ENCODE measurements around the gene PPP1R12C.

PPP1R12C gene

DNA sequence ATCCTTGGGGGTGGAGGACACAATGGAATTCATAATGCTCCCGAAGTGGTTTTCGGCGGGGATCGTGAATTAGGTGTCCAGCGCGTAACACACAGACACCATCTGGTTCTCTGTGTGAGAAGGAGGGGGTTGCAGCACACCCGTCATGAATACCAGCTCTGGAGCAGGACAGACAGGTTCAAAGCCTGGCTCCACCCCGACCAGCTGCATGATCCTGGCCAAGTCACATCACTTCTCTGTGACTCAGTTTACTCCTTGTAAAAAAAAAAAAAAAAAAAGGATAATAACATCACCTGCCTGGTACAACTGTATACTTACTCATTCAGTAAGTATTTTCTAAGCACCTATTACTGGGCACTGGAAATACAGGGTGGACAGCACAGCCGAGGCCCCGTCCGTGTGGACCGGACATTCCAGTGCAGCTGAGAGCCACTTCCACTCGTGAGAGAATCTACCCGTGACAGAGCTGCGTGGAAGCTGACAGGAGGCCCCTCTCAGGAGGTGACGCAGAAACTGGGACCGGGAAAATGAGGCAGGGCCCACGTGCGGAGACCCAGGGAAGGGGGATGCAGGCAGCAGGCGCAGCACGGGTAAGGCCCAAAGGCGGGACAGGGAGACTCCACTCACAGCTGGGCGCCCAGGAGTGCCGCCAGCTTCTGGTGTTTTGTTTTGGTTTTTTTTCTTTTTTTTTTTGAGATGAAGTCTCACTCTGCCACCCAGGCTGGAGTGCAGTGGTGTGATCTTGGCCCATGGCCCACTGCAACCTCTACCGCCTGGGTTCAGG is 66.5 kb downstream of the PPP1R12C start:
- Histone ChIP-seq H3K9ac (ENCODE audit: low read length) (no peak overlapping the region), H3K4me3 (ENCODE audit: low read length) (no peak overlapping the region), H3K27me3 (ENCODE audit: control insufficient read depth, insufficient read depth, low read length) (no peaks in the 10 kb centered on the region), H3K9me3 (ENCODE audit: control insufficient read depth, low read length) (no peaks in the 10 kb centered on the region), H3K36me3 (ENCODE audit: control insufficient read depth, insufficient read depth, low read length) (peaks cover 12% of the 10 kb centered on the region), H3K4me1 (ENCODE audit: control insufficient read depth, insufficient read depth, low read length) (no peaks in the 10 kb centered on the region)

DNA sequence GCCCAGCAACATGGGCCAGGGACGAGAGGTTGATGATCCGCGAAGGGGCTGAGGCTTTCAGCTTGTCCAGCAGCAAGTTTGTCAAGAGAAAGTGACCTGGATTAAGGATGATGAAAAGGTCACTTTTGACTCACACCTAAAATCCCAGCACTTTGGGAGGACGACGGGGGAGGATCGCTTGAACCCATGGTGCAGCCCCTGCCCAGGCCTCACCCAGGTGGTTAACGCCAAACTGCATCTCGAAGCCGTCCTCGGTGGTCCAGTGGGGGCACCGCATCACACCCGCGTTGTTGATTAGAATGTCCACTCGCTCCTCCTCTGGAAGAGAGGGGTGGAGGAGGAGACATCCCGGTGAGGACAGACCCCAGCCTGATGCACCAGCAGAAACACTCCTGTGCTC is 69.0 kb downstream of the PPP1R12C start:
- Histone ChIP-seq H3K9me3 (ENCODE audit: control insufficient read depth, low read length) (no peaks in the 10 kb centered on the region), H3K4me1 (ENCODE audit: control insufficient read depth, insufficient read depth, low read length) (no peaks in the 10 kb centered on the region), H3K36me3 (ENCODE audit: control insufficient read depth, insufficient read depth, low read length) (peaks cover 20% of the 10 kb centered on the region), H3K27me3 (ENCODE audit: control insufficient read depth, insufficient read depth, low read length) (no peaks in the 10 kb centered on the region), H3K9ac (ENCODE audit: low read length) (no peak overlapping the region), H3K4me3 (ENCODE audit: low read length) (no peak overlapping the region)

DNA sequence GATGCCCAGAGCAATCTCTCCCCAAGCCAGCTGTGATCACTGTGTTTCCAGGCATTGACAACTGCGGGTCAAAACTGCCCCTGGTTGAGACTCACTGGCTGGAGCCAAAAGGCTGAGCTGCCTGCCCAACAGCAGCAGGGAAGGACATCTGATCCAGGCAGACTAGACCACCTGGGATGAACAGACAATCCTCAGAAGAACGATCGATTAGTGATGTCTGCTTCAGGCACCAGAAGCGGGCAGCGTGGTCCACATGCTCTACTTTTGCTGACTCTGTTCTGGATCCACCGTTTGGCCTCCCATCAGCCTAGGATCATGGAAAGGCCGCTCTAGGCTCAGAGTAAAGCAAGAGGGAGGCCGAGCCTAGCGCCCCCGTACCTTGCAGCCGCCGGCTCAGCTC is 69.5 kb downstream of the PPP1R12C start:
- H3K27me3 ChIP-seq (ENCODE audit: control insufficient read depth, insufficient read depth, low read length), result no peaks in the 10 kb centered on the region
- H3K9ac ChIP-seq (ENCODE audit: low read length), result no peak overlapping the region
- H3K9me3 ChIP-seq (ENCODE audit: control insufficient read depth, low read length), result no peaks in the 10 kb centered on the region
- no peak overlapping the region for H3K4me3 ChIP-seq (ENCODE audit: low read length)
- H3K36me3 ChIP-seq (ENCODE audit: control insufficient read depth, insufficient read depth, low read length), result peaks cover 20% of the 10 kb centered on the region
- H3K4me1 ChIP-seq (ENCODE audit: control insufficient read depth, insufficient read depth, low read length), result no peaks in the 10 kb centered on the region

DNA sequence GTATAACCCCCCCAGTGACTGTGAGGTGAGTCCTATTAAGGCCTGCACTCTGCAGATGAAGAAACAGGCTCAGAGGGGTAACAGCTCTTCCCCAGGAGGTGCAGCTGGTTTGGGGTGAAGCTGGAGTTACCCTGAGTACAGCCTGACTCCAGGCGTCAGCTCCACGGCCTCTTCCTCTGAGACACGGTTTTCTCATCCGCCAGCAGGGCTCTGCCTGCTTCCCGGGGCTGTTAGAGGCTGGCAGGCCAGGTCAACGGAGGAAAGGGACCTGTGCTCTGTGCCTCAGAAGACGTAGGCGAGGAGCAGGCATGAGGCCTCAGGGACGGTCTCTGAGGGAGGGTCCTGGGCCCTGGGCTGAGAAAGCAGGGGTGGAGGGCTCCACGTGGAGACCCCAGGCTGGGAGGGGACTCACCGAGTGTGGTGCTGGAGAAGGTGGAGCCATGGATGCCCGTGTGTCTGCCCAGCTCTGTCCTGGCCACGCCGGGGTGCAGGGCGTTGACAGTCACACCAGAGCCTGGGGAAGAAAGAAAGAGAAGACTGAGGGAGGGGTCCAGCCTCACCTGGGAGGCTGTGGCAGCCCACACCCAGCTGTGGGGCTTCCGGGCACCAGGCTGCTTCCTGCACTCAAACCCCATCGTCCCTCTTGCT is 70.3 kb downstream of the PPP1R12C start:
- H3K36me3 ChIP-seq (ENCODE audit: control insufficient read depth, insufficient read depth, low read length), result peaks cover 20% of the 10 kb centered on the region
- no peak overlapping the region for H3K9ac ChIP-seq (ENCODE audit: low read length)
- no peaks in the 10 kb centered on the region for H3K27me3 ChIP-seq (ENCODE audit: control insufficient read depth, insufficient read depth, low read length)
- H3K4me3 ChIP-seq (ENCODE audit: low read length), result no peak overlapping the region
- H3K4me1 ChIP-seq (ENCODE audit: control insufficient read depth, insufficient read depth, low read length), result no peaks in the 10 kb centered on the region
- no peaks in the 10 kb centered on the region for H3K9me3 ChIP-seq (ENCODE audit: control insufficient read depth, low read length)

DNA sequence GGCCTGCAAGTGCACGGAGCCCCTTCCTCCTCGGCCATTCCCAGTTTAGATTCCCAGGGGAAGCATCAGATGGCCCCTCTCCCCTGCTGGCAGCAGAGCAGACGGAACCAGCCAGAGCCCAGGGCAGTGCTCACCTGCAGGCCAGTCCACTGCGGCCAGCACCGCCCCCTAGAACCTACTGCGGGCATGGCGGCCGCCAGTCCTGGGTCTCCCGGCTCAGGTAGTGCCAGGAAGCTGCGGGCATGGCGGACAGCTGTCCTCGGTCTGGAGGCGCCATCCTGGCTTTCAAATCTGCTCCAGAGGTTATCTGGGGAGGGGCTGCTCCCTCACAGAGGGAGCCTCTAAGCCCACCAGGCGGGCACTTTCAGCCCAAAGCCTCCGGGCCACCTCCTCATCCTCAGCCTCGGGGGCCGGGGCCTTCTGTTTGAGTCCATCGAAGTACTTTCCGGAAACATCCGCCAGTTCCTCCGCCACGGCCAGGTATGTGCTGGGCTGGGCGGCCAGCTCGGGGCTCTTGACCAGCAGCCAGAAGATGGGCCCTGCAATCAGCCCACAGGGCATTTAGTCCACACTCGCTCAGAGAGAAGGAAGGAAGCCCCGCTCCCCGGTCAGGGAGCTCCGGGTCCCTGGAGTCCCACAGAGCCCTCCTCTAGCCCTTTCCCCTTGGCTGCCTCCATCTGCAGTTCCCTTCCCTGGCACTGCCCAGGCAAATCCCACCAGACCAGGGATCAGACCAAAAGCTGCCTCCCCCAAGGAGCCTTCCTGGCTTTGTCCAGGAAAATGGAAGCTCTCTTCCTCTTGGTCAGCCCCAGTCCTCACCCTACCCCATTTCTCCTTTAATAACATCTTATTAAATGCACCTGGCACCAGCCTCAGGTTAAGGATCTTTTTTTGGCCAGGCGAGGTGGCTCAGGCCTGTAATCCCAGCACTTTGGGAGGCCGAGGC is 72.4 kb downstream of the PPP1R12C start:
- H3K4me1 ChIP-seq (ENCODE audit: control insufficient read depth, insufficient read depth, low read length), result no peaks in the 10 kb centered on the region
- peaks cover 20% of the 10 kb centered on the region for H3K36me3 ChIP-seq (ENCODE audit: control insufficient read depth, insufficient read depth, low read length)
- no peak overlapping the region for H3K4me3 ChIP-seq (ENCODE audit: low read length)
- H3K9ac ChIP-seq (ENCODE audit: low read length), result no peak overlapping the region
- H3K27me3 ChIP-seq (ENCODE audit: control insufficient read depth, insufficient read depth, low read length), result no peaks in the 10 kb centered on the region
- H3K9me3 ChIP-seq (ENCODE audit: control insufficient read depth, low read length), result no peaks in the 10 kb centered on the region

DNA sequence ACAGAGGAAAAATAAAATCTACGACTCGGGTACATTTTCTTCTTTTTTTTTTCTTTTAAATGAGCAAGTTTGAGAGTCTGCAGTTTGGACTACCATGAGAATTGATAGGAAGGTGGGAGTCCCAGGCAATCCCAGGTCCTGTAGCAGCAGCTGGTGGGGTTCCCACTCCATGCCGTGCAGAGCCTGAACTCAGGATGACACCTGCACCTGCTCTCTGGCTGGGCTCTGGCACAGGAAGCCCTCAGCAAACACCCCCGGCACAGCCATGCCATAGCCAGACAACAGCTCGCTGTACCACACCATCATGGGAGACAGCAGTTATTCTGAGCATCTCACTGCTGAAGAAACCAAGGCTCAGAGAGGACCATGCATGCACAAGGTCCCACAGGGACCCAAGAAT is 73.2 kb downstream of the PPP1R12C start:
- Histone ChIP-seq H3K36me3 (ENCODE audit: control insufficient read depth, insufficient read depth, low read length) (peaks cover 20% of the 10 kb centered on the region), H3K4me1 (ENCODE audit: control insufficient read depth, insufficient read depth, low read length) (no peaks in the 10 kb centered on the region), H3K4me3 (ENCODE audit: low read length) (no peak overlapping the region), H3K9me3 (ENCODE audit: control insufficient read depth, low read length) (no peaks in the 10 kb centered on the region), H3K9ac (ENCODE audit: low read length) (no peak overlapping the region), H3K27me3 (ENCODE audit: control insufficient read depth, insufficient read depth, low read length) (no peaks in the 10 kb centered on the region)

DNA sequence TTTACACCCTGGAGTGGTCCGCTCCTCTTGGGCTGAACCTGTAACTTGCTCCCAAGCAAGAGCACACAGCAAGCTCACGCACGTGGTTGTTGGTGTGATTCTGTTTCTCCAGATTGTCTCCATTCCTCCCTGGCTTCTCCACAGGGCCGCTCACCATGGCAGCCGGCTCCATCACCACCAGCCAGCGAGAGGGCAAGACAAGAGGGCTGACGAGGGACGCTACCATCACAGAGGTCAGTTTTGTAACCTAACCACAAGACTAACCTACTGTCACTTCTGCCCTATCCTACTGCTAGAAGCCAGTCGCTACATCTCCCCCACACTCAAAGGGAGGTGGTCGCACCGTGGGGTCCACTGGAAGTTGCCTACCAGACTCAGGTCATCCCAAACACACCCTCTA is 74.7 kb downstream of the PPP1R12C start:
- H3K36me3 ChIP-seq (ENCODE audit: control insufficient read depth, insufficient read depth, low read length), result peaks cover 13% of the 10 kb centered on the region
- H3K4me3 ChIP-seq (ENCODE audit: low read length), result no peak overlapping the region
- no peaks in the 10 kb centered on the region for H3K4me1 ChIP-seq (ENCODE audit: control insufficient read depth, insufficient read depth, low read length)
- H3K9me3 ChIP-seq (ENCODE audit: control insufficient read depth, low read length), result no peaks in the 10 kb centered on the region
- H3K9ac ChIP-seq (ENCODE audit: low read length), result no peak overlapping the region
- no peaks in the 10 kb centered on the region for H3K27me3 ChIP-seq (ENCODE audit: control insufficient read depth, insufficient read depth, low read length)

DNA sequence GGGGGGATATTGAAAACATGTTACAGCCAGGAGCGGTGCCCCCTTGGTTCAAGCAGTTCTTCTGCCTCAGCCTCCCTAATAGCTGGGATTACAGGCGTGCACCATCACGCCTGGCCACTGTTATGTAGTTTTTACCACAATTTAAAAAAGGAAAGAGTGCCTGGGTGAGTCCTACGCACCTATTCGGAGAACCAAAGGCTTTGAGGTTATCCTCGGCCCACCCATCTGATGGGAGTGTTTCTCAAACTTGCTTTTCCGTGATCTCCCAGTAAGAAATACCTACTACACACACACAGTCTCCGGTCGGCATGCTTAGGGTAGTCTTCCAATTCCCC is 75.1 kb downstream of the PPP1R12C start:
- no peaks in the 10 kb centered on the region for H3K27me3 ChIP-seq (ENCODE audit: control insufficient read depth, insufficient read depth, low read length)
- no peak overlapping the region for H3K4me3 ChIP-seq (ENCODE audit: low read length)
- no peaks in the 10 kb centered on the region for H3K4me1 ChIP-seq (ENCODE audit: control insufficient read depth, insufficient read depth, low read length)
- no peak overlapping the region for H3K9ac ChIP-seq (ENCODE audit: low read length)
- no peaks in the 10 kb centered on the region for H3K9me3 ChIP-seq (ENCODE audit: control insufficient read depth, low read length)
- H3K36me3 ChIP-seq (ENCODE audit: control insufficient read depth, insufficient read depth, low read length), result peaks cover 13% of the 10 kb centered on the region

DNA sequence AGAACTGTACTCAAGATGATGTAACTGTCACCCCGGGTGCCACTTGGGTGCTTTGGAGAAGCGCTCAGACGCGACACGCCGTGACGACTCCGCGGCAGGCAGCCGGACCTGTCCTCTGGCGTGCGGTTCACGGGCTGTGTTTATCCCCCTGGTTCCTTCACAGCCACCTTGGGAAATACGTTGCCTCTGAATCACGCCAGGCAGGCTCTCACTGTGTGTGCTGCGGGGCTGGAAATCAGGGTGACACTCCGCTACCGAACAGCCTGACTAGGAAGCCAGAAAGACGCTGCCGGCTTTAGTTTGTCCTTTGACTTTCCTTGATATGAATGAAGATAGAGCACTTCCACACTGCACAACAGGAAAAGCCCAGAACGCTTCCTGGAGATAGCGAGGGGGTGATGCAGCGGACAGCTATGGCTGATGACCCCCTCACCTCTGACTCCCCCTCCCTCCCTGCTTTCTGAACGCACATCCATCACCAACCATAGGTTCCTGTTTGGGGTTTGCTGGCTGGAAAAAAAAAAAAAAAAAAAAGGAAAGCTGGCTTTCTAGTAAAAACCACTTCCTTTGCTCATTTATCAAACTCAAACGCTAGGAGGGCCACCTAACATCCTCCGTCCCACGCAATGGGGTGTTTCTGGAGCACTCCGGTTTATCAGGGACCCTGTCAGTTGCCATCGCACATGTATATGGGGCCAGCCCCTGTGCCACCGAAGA is 75.7 kb downstream of the PPP1R12C start:
- H3K9me3 ChIP-seq (ENCODE audit: control insufficient read depth, low read length), result no peaks in the 10 kb centered on the region
- no peaks in the 10 kb centered on the region for H3K4me1 ChIP-seq (ENCODE audit: control insufficient read depth, insufficient read depth, low read length)
- peaks cover 11% of the 10 kb centered on the region for H3K36me3 ChIP-seq (ENCODE audit: control insufficient read depth, insufficient read depth, low read length)
- H3K27me3 ChIP-seq (ENCODE audit: control insufficient read depth, insufficient read depth, low read length), result no peaks in the 10 kb centered on the region
- H3K9ac ChIP-seq (ENCODE audit: low read length), result no peak overlapping the region
- no peak overlapping the region for H3K4me3 ChIP-seq (ENCODE audit: low read length)

DNA sequence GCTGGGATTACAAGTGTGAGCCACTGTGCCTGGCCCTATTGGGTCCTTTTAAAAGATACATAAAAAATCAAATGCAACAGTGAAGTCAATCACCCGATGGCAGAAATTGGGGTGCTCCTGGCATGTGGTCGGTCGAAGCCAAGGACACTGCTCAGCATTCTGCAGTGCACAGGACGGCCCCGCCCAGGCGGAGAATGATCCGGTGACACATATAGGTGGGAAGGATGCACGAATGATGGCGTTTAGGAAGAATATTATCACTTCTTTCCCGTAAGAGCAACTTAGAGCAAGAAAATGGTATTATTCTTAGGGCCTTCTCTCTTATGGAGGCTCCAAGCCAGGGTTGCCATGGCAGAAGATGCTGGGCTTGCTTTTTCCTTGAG is 76.2 kb downstream of the PPP1R12C start:
- H3K36me3 ChIP-seq (ENCODE audit: control insufficient read depth, insufficient read depth, low read length), result peaks cover 8% of the 10 kb centered on the region
- H3K4me3 ChIP-seq (ENCODE audit: low read length), result no peak overlapping the region
- H3K9ac ChIP-seq (ENCODE audit: low read length), result no peak overlapping the region
- H3K9me3 ChIP-seq (ENCODE audit: control insufficient read depth, low read length), result no peaks in the 10 kb centered on the region
- no peaks in the 10 kb centered on the region for H3K27me3 ChIP-seq (ENCODE audit: control insufficient read depth, insufficient read depth, low read length)
- H3K4me1 ChIP-seq (ENCODE audit: control insufficient read depth, insufficient read depth, low read length), result no peaks in the 10 kb centered on the region

Measured in mucosa of stomach (tissue), 1 donor.